ENCODE measurements around the gene PRSS53. TPM values are rescaled to one million over a fixed set of nuclear protein-coding genes. Genes with fewer than 3 reads are reported as not detected.

PRSS53 gene
- total RNA-seq, 1 experiment from 2014 or later, result 2.8 TPM

GRCh38 chr16:31107465-31107867 lies 18.7 kb upstream of the PRSS53 start:
- Histone ChIP-seq H3K4me1 (ENCODE audit: insufficient read depth, low read length) (no peaks in the 10 kb centered on the region), H4K91ac (ENCODE audit: insufficient read length, low read depth, low read length) (no peak overlapping the region), H3K23ac (ENCODE audit: insufficient read length, low read depth, low read length) (no peak overlapping the region), H3K56ac (ENCODE audit: insufficient read length, low read depth, low read length) (no peak overlapping the region), H3K27me3 (ENCODE audit: insufficient read depth, low read length) (no peaks in the 10 kb centered on the region; the same call in 1 of the 2 replicates), H3K4ac (ENCODE audit: low read depth, low read length) (no peak overlapping the region), H3K4me2 (ENCODE audit: insufficient read depth, insufficient read length, low read length) (peak overlapping the region; percentile 57), H3K9ac (ENCODE audit: extremely low read depth, insufficient read length, low read length) (no peak overlapping the region), H2BK12ac (ENCODE audit: insufficient read length, low read depth, low read length) (no peak overlapping the region), H3K18ac (ENCODE audit: insufficient read length, low read depth, low read length) (no peak overlapping the region), H2BK5ac (ENCODE audit: insufficient read length, low read length) (no peak overlapping the region), H3K79me1 (ENCODE audit: insufficient read depth, low read depth, low read length, poor library complexity, severe bottlenecking) (no peaks in the 10 kb centered on the region), H4K8ac (replicated peaks; ENCODE audit: insufficient read length, low read depth, low read length) (no peak overlapping the region), H4K20me1 (ENCODE audit: control insufficient read depth, insufficient read depth, insufficient read length) (no peaks in the 10 kb centered on the region), H2BK120ac (ENCODE audit: low read depth, low read length, poor library complexity, severe bottlenecking) (no peak overlapping the region), H2BK20ac (ENCODE audit: low read depth, low read length, poor library complexity, severe bottlenecking) (no peak overlapping the region), H3K23me2 (ENCODE audit: insufficient read length, low read depth, low read length, poor library complexity, severe bottlenecking) (peaks cover 8% of the 10 kb centered on the region), H3K14ac (ENCODE audit: insufficient read depth, low read length) (no peak overlapping the region), H2AK5ac (ENCODE audit: insufficient read length, low read length) (no peak overlapping the region), H3K79me2 (ENCODE audit: insufficient read depth, low read length) (no peaks in the 10 kb centered on the region; the same call in 1 of the 2 replicates), H2AFZ (ENCODE audit: low read length) (no peak overlapping the region), H2BK15ac (ENCODE audit: low read depth, low read length) (no peak overlapping the region), H4K5ac (ENCODE audit: insufficient read length, low read depth, low read length) (no peak overlapping the region), H3K9me3 (ENCODE audit: control insufficient read depth, low read depth, low read length) (no peaks in the 10 kb centered on the region), H3T11ph (ENCODE audit: low read length) (no peak overlapping the region), H3K27ac (ENCODE audit: insufficient read length, low read depth, low read length) (no peak overlapping the region)
- Mint-ChIP-seq H3K9me3 (peaks cover 2 to 4% of the 10 kb centered on the region in 2 experiments; a peak in 3 of 5 replicates), H3K36me3 (ENCODE audit: insufficient read depth in 1 of 3, low read depth in 3 of 3) (peaks cover 19 to 32% (median 28%) of the 10 kb centered on the region in 3 experiments), H3K4me3 (peak overlapping the region; percentile 76 to 85), H3K27ac (no peak overlapping the region), H3K4me1 (peaks cover 9 to 14% of the 10 kb centered on the region in 2 experiments), H3K27me3 (ENCODE audit: low read depth) (peaks cover 2% of the 10 kb centered on the region)
- no CpG with 5 or more reads among the region's 6 CpGs for WGBS (ENCODE audit: extremely low coverage, insufficient read length, low lambda C conversion rate)
- no peak for DNase-seq
- TF ChIP-seq CTCF (conservative IDR thresholded peaks at IDR 0.05), result no peak

Measured in H9 (cell line).